Kidney (tissue), 14 donors: ENCODE measurements around the gene PLEKHB1. TPM values are rescaled to one million over a fixed set of nuclear protein-coding genes. Genes with fewer than 3 reads are reported as not detected.

Source experiments
- DNase-seq, 5 donors: peaks; one replicate each; pipeline ENCODE4 v3.0.0-alpha.2; 2013 to 2020
- FAIRE-seq: peaks from 2 replicates; lab custom pipeline; 2012; peaks lifted over from hg19 to GRCh38; lab: Jason Lieb, UNC
- H3K27ac ChIP-seq, 2 donors: one replicate each; pipeline ENCODE4 v1.7.0; 2013; ENCODE audit warnings: low read depth in 2 of 2, low read length in 2 of 2, inconsistent platforms in 1 of 2
- H3K27me3 ChIP-seq: one replicate; pipeline ENCODE4 v1.7.1; 2013; ENCODE audit warnings: low read length, inconsistent platforms; ENCODE audit not compliant: control insufficient read depth, insufficient read depth
- H3K36me3 ChIP-seq, 3 donors: one replicate each; pipeline versions ENCODE4 v1.7.0 to v1.7.1; 2013; ENCODE audit warnings: low read length in 3 of 3, control low read depth in 1 of 3, inconsistent platforms in 1 of 3; ENCODE audit not compliant: insufficient read depth in 3 of 3, control insufficient read depth in 2 of 3
- H3K4me1 ChIP-seq, 3 donors: one replicate each; pipeline versions ENCODE4 v1.7.0 to v1.7.1; 2013; ENCODE audit warnings: low read length in 3 of 3, inconsistent platforms in 1 of 3, low read depth in 1 of 3; ENCODE audit not compliant: control insufficient read depth in 2 of 3, insufficient read depth in 2 of 3
- H3K4me3 ChIP-seq, 3 donors: one replicate each; pipeline versions ENCODE4 v1.7.0 to v1.8.1; 2013; ENCODE audit warnings: low read length in 3 of 3, control low read depth in 1 of 3, inconsistent platforms in 1 of 3
- H3K9ac ChIP-seq, 3 donors: one replicate each; pipeline versions ENCODE4 v1.7.0 to v1.7.1; 2013; ENCODE audit warnings: low read length in 3 of 3, control low read depth in 1 of 3, inconsistent platforms in 1 of 3
- H3K9me3 ChIP-seq, 3 donors: one replicate each; pipeline versions ENCODE4 v1.7.0 to v1.7.1; 2013; ENCODE audit warnings: low read length in 3 of 3, control low read depth in 1 of 3, inconsistent platforms in 1 of 3; ENCODE audit not compliant: control insufficient read depth in 2 of 3, insufficient read depth in 1 of 3
- intact Hi-C: fragments of 100-400 bp; cut with DNase I; formaldehyde crosslinking; loops from one replicate; pipeline ENCODE4 v1.11.1; 2022
- polyA plus RNA-seq: library from polyadenylated mRNA; stranded (reverse); fragments of 350-450 nt; fragmentation: Illumina TruSeq; extraction: RNeasy Lipid Tissue Mini Kit (QIAGEN cat#74804); gene quantifications from one replicate; pipeline ENCODE4 v1.2.3, GENCODE V29; 2014; ENCODE audit warnings: low read depth, low replicate concordance; ENCODE audit not compliant: insufficient read depth
- total RNA-seq: library from RNA; stranded (reverse); fragmentation: NEBNext Ultra II Directional; extraction: Animal tissue kit (Norgen Biotek cat#: 25700); gene quantifications from one replicate; pipeline ENCODE4 v1.2.1, GENCODE V29; 2021
- TF ChIP-seq, protein P1 (sequence below): IDR thresholded peaks from 3 replicates; pipeline ENCODE4 v1.5.1; 2012; ENCODE audit warnings: mild to moderate bottlenecking, moderate library complexity, borderline replicate concordance; ENCODE audit not compliant: insufficient read depth; ENCODE audit errors: extremely low read depth
- donor health status: control.
- donor health status: control.
- donor health status: control.
- donor health status: control.
- donor health status: control.
- donor health status: DM: yes; HTN: yes; CAD: no.
- donor health status: Normal renal cell carcinoma (clear cell type).

The PLEKHB1 gene
- total and polyA plus RNA-seq, 2 donors from 2014 or later, result 21.0 to 30.4 TPM

DNA sequence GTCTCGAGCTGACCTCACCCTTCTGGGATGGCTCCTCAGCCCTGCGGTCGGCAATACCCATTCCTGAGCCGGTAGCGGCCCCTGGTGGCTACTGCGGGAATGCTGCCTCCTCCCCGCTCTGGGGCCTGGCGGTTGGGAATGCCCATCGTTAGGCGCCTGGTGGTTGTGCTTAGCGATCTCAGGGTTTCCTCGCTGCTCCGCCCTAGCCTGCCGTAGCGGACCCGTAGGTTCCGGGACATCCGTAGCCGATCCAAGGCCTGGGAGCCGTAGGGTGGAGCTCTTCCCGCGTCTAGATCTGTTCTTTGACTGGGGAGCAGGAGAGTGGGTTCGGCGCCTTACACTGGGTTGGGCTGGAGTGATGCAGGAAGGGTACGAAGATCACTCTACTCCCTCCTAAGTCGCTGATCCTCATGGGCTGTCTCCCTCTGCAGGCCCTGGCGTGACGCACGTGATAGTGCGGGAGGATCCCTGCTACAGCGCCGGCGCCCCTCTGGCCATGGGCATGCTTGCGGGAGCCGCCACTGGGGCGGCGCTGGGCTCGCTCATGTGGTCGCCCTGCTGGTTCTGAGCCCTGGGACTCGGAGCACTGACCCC is 14.8 kb downstream of the PLEKHB1 start:
- intact Hi-C loops, result no loop called here
- FAIRE-seq (no peak), DNase-seq (peak; percentile 94 to 96 (median 95))
- Histone ChIP-seq H3K9ac (peak overlapping the region in 2 of 3 donors; percentile 29), H3K27ac (no peak overlapping the region), H3K27me3 (no peaks in the 10 kb centered on the region), H3K9me3 (no peaks in the 10 kb centered on the region), H3K4me1 (peaks cover 0 to 10% (median 4%) of the 10 kb centered on the region in 3 donors), H3K36me3 (no peaks in the 10 kb centered on the region), H3K4me3 (peak overlapping the region; percentile 58 to 68 (median 59))
- TF ChIP-seq, protein P1, sequence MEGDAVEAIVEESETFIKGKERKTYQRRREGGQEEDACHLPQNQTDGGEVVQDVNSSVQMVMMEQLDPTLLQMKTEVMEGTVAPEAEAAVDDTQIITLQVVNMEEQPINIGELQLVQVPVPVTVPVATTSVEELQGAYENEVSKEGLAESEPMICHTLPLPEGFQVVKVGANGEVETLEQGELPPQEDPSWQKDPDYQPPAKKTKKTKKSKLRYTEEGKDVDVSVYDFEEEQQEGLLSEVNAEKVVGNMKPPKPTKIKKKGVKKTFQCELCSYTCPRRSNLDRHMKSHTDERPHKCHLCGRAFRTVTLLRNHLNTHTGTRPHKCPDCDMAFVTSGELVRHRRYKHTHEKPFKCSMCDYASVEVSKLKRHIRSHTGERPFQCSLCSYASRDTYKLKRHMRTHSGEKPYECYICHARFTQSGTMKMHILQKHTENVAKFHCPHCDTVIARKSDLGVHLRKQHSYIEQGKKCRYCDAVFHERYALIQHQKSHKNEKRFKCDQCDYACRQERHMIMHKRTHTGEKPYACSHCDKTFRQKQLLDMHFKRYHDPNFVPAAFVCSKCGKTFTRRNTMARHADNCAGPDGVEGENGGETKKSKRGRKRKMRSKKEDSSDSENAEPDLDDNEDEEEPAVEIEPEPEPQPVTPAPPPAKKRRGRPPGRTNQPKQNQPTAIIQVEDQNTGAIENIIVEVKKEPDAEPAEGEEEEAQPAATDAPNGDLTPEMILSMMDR, result peak; percentile 99

DNA sequence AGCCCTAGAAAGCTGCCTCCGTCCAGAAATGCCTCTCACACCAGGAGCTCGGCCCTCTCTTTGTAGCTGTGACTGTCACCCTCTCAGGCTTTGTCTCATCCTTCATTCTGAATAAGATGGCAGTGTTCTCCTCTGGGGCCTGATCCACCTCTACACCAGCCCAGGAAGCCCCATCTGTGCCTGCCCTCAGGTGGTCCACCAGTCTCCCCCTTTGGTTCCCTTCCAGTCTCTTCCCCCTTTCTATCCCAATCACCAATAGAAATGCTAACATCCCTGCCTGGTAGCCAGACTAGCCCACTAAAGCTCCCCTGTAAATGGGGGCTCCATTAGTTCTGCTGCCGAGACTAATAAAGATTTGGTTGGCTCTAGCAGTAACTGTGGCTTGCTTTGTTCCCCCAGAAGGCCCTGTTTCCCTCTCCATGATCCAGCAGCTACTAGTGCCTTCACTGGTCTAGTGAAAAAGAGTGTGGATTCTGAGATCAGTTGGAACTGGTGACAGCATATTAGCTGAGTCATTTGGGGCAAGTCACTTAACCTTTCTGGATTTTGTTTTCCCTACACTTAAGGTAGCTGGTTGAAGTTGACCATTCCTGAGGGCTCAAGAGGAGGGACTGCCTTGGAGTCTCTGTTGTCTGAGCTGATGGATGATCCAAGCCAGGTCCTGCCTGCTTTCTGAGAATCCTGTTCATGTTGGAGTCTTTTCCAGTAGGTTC is 16.2 kb downstream of the PLEKHB1 start:
- no peaks in the 10 kb centered on the region for H3K27me3 ChIP-seq
- no peak overlapping the region for H3K27ac ChIP-seq
- no peaks in the 10 kb centered on the region for H3K36me3 ChIP-seq
- H3K9ac ChIP-seq, result no peak overlapping the region
- no peak for DNase-seq
- no peaks in the 10 kb centered on the region for H3K9me3 ChIP-seq
- no peak for FAIRE-seq
- intact Hi-C loops, result no loop called here
- peaks cover 0 to 10% (median 4%) of the 10 kb centered on the region in 3 donors for H3K4me1 ChIP-seq
- TF ChIP-seq, protein P1, result no peak
- H3K4me3 ChIP-seq, result no peak overlapping the region

DNA sequence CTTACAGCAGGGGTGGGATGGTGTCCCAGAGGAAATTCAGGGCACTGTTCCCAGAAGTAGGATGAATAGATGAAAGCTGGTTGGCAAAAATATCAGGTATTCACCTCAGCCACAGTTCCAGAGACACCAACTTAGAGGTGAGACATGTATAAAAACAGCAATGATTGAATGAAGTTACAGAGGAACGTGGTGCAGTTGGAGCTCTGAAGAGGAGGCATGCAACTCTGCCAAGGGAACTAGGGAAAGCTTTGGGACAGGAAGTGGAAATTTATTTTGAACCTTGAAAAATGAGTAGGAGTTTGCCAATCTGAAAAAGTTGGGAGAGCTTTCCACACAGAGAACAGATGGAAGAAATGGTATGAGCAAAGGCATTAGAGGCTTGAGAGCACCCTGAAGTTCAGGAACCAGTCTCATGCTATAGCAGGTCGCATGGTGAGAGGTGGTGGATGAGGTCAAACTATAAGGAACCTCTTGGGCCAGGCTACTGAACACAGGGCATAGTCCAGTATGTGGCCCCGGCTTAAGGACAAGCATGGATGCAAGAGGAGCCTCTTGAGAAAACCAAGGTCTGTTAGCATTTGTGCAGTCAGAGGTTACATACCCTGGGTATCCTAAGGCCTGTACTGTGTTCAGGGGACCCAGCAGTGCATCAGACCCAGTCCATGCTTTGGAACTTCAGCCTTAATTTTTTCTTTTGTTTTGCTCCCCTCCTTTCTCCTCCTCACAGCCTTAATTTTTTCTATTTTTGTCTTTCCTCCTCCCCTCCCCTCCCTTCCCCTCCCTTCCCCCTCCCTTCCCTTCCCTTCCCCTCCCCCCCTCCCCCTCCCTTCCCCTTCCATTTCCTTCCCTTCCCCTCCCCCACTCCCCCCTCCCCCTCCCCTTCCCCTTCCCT is 17.5 kb downstream of the PLEKHB1 start:
- Histone ChIP-seq H3K4me1 (peaks cover 0 to 10% (median 4%) of the 10 kb centered on the region in 3 donors), H3K9ac (no peak overlapping the region), H3K36me3 (no peaks in the 10 kb centered on the region), H3K27me3 (no peaks in the 10 kb centered on the region), H3K9me3 (no peaks in the 10 kb centered on the region), H3K4me3 (no peak overlapping the region), H3K27ac (no peak overlapping the region)
- intact Hi-C loops, result no loop called here
- DNase-seq, result no peak
- no peak for FAIRE-seq
- TF ChIP-seq, protein P1, result no peak
